ENCODE results near the gene RCBTB2.

GRCh38 chr13:48488995-48489394 is 43.9 kb downstream of the RCBTB2 start:
- TF ChIP-seq EZH2 (IDR thresholded peaks at IDR 0.05; ENCODE audit: insufficient read depth, low read length) (no peak), CTCF (IDR thresholded peaks at IDR 0.05; ENCODE audit: insufficient read depth, low read depth, low read length) (no peak)
